HFF-Myc (cell line): ENCODE measurements around the gene UBE3B.

ENCODE experiments used
- DNase-seq: peaks from one replicate; pipeline ENCODE4 v3.0.0-alpha.2; 2011; ENCODE audit warnings: low read depth; ENCODE audit errors: extremely low read depth
- H3K4me3 ChIP-seq: replicated peaks from 2 replicates; pipeline ENCODE4 v1.5.1; 2011; ENCODE audit warnings: low read depth, mild to moderate bottlenecking, control low read depth, low read length
- TF ChIP-seq, protein P1 (sequence below): IDR thresholded peaks from 2 replicates; pipeline ENCODE4 v1.5.1; 2012; ENCODE audit warnings: mild to moderate bottlenecking, low read depth, low read length, control low read depth; ENCODE audit errors: missing control alignments

The UBE3B gene

DNA sequence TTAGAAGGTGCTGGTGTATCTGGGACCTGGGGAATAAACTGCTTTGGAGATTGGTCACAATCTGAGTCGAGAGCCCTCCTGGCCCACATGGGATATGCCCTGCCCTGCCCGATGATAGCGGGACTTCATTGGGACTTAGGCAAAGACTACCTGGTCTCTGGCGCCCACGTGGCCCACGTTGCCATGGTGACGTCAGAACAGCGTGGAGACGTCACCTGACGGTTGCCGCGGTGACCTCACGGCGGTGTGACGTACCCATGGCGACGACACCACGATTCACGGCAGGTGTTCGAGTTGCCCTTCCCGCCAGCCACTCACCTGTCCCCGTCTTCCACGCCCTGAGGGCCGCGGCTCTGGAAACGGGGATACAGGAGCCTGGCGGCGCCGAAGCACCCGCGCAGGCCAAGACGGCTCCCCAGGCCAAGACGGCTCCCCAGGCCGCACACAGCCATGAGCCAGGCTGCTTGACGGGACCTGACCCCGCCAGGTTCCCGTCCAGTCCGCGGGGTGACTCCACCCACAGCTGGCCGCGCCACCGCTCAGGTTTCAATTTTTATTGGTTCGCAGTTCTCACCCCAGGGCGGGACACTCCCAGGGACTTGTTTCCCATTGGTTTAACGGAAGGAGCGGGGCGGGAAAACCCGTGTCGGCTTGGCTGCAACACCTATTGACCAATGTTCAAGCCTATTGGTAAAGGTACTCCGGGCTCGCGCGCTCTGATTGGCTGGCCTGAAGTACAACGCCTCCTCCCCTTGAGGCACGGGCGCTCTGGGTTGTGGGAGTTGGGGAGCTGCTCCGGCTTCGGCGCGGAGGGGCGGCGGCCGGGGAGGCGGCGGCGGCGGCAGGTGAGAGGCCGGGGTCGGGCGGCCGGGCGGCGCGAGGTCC is 95.8 kb downstream of the UBE3B start, which contains the start of the genes MMAB and MVK:
Gene MMAB (minus strand): TSS at position 476 of the 885 bp plus-strand sequence. CDS start 24 bp downstream, at position 452.
Gene MVK (plus strand): TSS at position 766 of the 885 bp plus-strand sequence. CDS start 1,029 bp downstream, outside the sequence.
- TF ChIP-seq, protein P1, sequence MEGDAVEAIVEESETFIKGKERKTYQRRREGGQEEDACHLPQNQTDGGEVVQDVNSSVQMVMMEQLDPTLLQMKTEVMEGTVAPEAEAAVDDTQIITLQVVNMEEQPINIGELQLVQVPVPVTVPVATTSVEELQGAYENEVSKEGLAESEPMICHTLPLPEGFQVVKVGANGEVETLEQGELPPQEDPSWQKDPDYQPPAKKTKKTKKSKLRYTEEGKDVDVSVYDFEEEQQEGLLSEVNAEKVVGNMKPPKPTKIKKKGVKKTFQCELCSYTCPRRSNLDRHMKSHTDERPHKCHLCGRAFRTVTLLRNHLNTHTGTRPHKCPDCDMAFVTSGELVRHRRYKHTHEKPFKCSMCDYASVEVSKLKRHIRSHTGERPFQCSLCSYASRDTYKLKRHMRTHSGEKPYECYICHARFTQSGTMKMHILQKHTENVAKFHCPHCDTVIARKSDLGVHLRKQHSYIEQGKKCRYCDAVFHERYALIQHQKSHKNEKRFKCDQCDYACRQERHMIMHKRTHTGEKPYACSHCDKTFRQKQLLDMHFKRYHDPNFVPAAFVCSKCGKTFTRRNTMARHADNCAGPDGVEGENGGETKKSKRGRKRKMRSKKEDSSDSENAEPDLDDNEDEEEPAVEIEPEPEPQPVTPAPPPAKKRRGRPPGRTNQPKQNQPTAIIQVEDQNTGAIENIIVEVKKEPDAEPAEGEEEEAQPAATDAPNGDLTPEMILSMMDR, result no peak
- H3K4me3 ChIP-seq, result peak within 1 kb of the TSS; percentile 70
- peak; percentile 98 for DNase-seq

- TF ChIP-seq, protein P1, result no peak
- peak overlapping the region; percentile 70 for H3K4me3 ChIP-seq
- DNase-seq, result no peak
These were observed 96.4 kb downstream of the UBE3B start for GRCh38 chr12:109573914-109574244.

DNA sequence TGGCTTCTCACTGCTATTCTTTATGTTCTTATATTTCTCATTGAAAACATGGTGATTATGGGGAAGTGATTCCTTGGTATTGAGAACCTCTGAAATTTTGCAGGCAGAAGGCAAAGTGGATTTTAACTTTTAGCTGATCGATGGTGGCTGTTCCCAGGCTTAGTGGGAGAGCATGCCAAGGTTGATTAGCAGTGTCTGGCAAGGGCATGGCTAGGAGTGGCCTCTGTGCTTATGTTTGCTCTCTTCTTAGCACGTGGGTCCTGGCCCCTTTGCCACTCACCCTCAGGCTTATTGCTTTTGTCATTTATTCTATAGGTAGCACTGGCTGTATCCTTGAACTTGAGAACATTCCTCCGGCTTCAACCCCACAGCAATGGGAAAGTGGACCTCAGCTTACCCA is 98.2 kb downstream of the UBE3B start:
- no peak overlapping the region for H3K4me3 ChIP-seq
- no peak for DNase-seq
- TF ChIP-seq, protein P1, result no peak

GRCh38 chr12:109577311-109577710 is 99.9 kb downstream of the UBE3B start:
- no peak overlapping the region for H3K4me3 ChIP-seq
- DNase-seq, result no peak
- TF ChIP-seq, protein P1, result no peak

DNA sequence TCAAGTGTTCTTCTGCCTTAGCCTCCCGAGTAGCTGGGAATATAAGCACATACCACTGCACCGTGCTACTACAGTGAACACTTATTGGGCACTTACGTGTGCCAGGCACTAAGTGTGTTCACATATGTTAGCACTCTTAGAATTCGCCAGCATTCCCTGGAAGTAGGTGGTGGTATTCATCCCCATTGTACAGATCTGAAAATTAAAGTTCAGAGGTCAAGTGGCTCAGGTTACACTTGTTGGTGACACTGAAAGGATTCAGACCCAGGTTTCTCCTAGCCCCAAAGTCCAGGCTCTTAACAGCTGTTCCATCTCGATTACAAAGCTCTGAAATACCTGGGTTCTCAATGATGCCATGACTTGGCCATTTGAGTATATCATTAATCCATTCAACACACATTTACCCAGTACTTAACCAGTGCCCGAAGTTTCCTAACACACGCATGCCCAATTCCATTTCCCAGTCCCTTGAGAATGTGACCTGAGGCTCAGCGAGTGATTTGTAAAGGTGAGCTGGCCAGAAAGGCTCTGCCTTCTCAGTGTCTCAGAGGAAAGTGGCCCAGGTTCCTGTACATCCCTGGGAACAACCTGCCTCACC is 101.0 kb downstream of the UBE3B start:
- no peak overlapping the region for H3K4me3 ChIP-seq
- TF ChIP-seq, protein P1, result no peak
- no peak for DNase-seq

DNA sequence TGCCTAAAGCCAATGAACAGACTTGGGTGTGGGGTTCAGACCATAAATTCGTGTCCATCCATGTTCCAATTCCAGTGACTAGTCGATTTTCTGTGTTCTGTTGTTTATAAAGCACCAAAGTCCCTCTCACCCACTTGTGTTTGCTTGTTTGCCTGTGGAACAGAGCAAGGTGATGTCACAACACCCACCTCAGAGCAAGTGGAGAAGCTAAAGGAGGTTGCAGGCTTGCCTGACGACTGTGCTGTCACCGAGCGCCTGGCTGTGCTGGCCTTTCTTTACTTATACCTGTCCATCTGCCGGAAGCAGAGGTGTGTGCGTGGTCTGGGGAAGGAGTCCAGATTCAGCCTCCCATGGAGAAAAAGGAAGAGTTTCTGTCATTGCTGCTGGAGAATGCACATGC is 102.2 kb downstream of the UBE3B start:
- H3K4me3 ChIP-seq, result no peak overlapping the region
- DNase-seq, result no peak
- TF ChIP-seq, protein P1, result no peak
